NCI-H2029 treated with DMSO at 0.1 percent for 48 hours (cell line): ENCODE data around the gene PVALB.

Experiments used
- DNase-seq: peaks from one replicate; lab custom pipeline; 2025; lab: John Stamatoyannopoulos, UW

The PVALB gene

GRCh38 chr22:36846271-36846670, 29.4 kb upstream of the PVALB start:
- DNase-seq = no peak

GRCh38 chr22:36840106-36840505, 23.3 kb upstream of the PVALB start:
- no peak for DNase-seq

- DNase-seq = no peak
Measured at GRCh38 chr22:36839356-36840073, 22.7 kb upstream of the PVALB start.

GRCh38 chr22:36838119-36839030, 21.5 kb upstream of the PVALB start:
- DNase-seq = no peak

- DNase-seq = no peak
Measured at GRCh38 chr22:36835903-36836302, 19.1 kb upstream of the PVALB start.

GRCh38 chr22:36833073-36833472, 16.2 kb upstream of the PVALB start:
- no peak for DNase-seq

GRCh38 chr22:36831717-36832116, 14.9 kb upstream of the PVALB start:
- DNase-seq = no peak

GRCh38 chr22:36831206-36831605, 14.4 kb upstream of the PVALB start:
- DNase-seq = no peak

GRCh38 chr22:36830601-36831000, 13.8 kb upstream of the PVALB start:
- no peak for DNase-seq

- DNase-seq = peak; percentile 41
Measured at GRCh38 chr22:36829370-36830002, 12.7 kb upstream of the PVALB start.

- DNase-seq = no peak
Measured at GRCh38 chr22:36828815-36829214, 12.0 kb upstream of the PVALB start.

GRCh38 chr22:36826262-36826661, 9.4 kb upstream of the PVALB start:
- DNase-seq = no peak

- DNase-seq = no peak
Measured at GRCh38 chr22:36824655-36825054, 7.8 kb upstream of the PVALB start.

GRCh38 chr22:36823186-36823839, 6.5 kb upstream of the PVALB start:
- no peak for DNase-seq

- no peak for DNase-seq
Measured at GRCh38 chr22:36822581-36822980, 5.7 kb upstream of the PVALB start.

GRCh38 chr22:36819112-36819511, 2.3 kb upstream of the PVALB start:
- DNase-seq = no peak

GRCh38 chr22:36818010-36818642, 1.3 kb upstream of the PVALB start:
- no peak for DNase-seq

- DNase-seq = no peak
Measured at GRCh38 chr22:36817525-36817848, 652 bp upstream of the PVALB start.

GRCh38 chr22:36816339-36816635, 548 bp downstream of the PVALB start:
- DNase-seq = no peak

GRCh38 chr22:36815558-36816338, 1.1 kb downstream of the PVALB start:
- no peak for DNase-seq

GRCh38 chr22:36814801-36815200, 2.0 kb downstream of the PVALB start:
- no peak for DNase-seq
